A549 (cell line): Measurements from ENCODE around the gene H2BK1. TPM values are rescaled to one million over a fixed set of nuclear protein-coding genes. Genes with fewer than 3 reads are reported as not detected.

Experiments used
- ATAC-seq, 2 experiments: fragments of 200-7000 bp in 1 of 2; fragments of >200 bp in 1 of 2; cut with Nextera tagmentation in 1 of 2; cut with Tn5 transposase in 1 of 2; 3 replicates each; pipeline versions ENCODE4 v1.8.0 to v1.9.1; 2018 to 2020; ENCODE audit warnings: mild to moderate bottlenecking in 1 of 2, moderate library complexity in 1 of 2
- CTCF ChIA-PET: fragments of 300-600 bp; sonication (Branson Sonifier 250); formaldehyde crosslinking; extraction: SDS; loops from one replicate; lab custom pipeline; 2021; ENCODE audit warnings: antibody characterized with exemption, inconsistent platforms; lab: Yijun Ruan, JAX
- POLR2A ChIA-PET: fragments of 350-600 bp; formaldehyde crosslinking; extraction: SDS; loops from one replicate; lab custom pipeline; 2021; ENCODE audit warnings: antibody characterized with exemption, inconsistent platforms; lab: Yijun Ruan, JAX
- DNase-seq, 2 experiments: peaks; one replicate each; pipeline versions ENCODE4 v3.0.0 to v3.0.0-alpha.2; 2011 to 2016; ENCODE audit warnings: low read depth in 1 of 2, low spot score in 1 of 2
- FAIRE-seq: peaks from 2 replicates; lab custom pipeline; 2011; peaks lifted over from hg19 to GRCh38; lab: Jason Lieb, UNC
- H3K27ac ChIP-seq, 2 experiments: fragments of >200 bp; sonication (Bioruptor Twin); formaldehyde crosslinking; 3 replicates each; pipeline ENCODE4 v1.5.1; 2016 to 2017
- H3K4me1 ChIP-seq: fragments of >200 bp; sonication (Bioruptor Twin); formaldehyde crosslinking; 3 replicates; pipeline ENCODE4 v1.6.1; 2016
- H3K4me2 ChIP-seq: fragments of >200 bp; sonication (Bioruptor Twin); formaldehyde crosslinking; 3 replicates; pipeline ENCODE4 v1.6.1; 2016
- H3K4me3 ChIP-seq: fragments of >200 bp; sonication (Bioruptor Twin); formaldehyde crosslinking; 3 replicates; pipeline ENCODE4 v1.5.1; 2016
- H3K9me3 ChIP-seq: fragments of >200 bp; sonication (Bioruptor Twin); formaldehyde crosslinking; 3 replicates; pipeline ENCODE4 v1.6.1; 2016
- BHLHE40 ChIP-seq: IDR thresholded peaks from 2 replicates; pipeline ENCODE4 v1.6.1; 2012; ENCODE audit warnings: low read depth, low read length, inconsistent platforms
- CHD2 ChIP-seq: fragments of 150-350 bp; IDR thresholded peaks from 2 replicates; pipeline ENCODE4 v1.6.1; 2014; ENCODE audit warnings: low read length; ENCODE audit not compliant: partially characterized antibody
- EHMT2 ChIP-seq: fragments of 200-600 bp; sonication (generic); IDR thresholded peaks from 2 replicates; pipeline ENCODE4 v1.6.1; 2016; ENCODE audit warnings: antibody characterized with exemption, low read depth, mild to moderate bottlenecking, moderate library complexity
- ESRRA ChIP-seq: fragments of 150-350 bp; IDR thresholded peaks from 2 replicates; pipeline ENCODE4 v1.6.1; 2014; ENCODE audit warnings: mild to moderate bottlenecking, low read length, borderline replicate concordance
- FOXS1 ChIP-seq: fragments of 250-450 bp; sonication (Bioruptor Pico); IDR thresholded peaks from 2 replicates; pipeline ENCODE4 v1.5.0; 2020; ENCODE audit warnings: mild to moderate bottlenecking, moderate library complexity
- HOXB5 ChIP-seq: fragments of 250-450 bp; sonication (Bioruptor Pico); IDR thresholded peaks from 2 replicates; pipeline ENCODE4 v1.5.0; 2020; ENCODE audit warnings: mild to moderate bottlenecking, moderate library complexity
- JUN ChIP-seq, 2 experiments: fragments of >200 bp; sonication (Bioruptor Twin); formaldehyde crosslinking; IDR thresholded peaks; 2 replicates in 1 of 2; 3 replicates in 1 of 2; pipeline ENCODE4 v1.6.1; 2016 to 2017
- JUNB ChIP-seq: fragments of >200 bp; sonication (Bioruptor Twin); formaldehyde crosslinking; IDR thresholded peaks from 2 replicates; pipeline ENCODE4 v1.6.1; 2016
- KDM1A ChIP-seq: fragments of 200-600 bp; sonication (generic); IDR thresholded peaks from 2 replicates; pipeline ENCODE4 v1.6.1; 2016; ENCODE audit warnings: low read depth, mild to moderate bottlenecking
- MYC ChIP-seq: IDR thresholded peaks from 2 replicates; pipeline ENCODE4 v1.6.1; 2012; ENCODE audit warnings: mild to moderate bottlenecking, inconsistent platforms, low read length, improper control_type of control experiment, borderline replicate concordance
- PBX3 ChIP-seq: IDR thresholded peaks from 2 replicates; pipeline ENCODE4 v1.6.1; 2012
- RARB ChIP-seq: fragments of 250-450 bp; sonication (Bioruptor Pico); IDR thresholded peaks from 2 replicates; pipeline ENCODE4 v1.8.0; 2021; ENCODE audit warnings: mild to moderate bottlenecking, moderate library complexity
- RCOR1 ChIP-seq: fragments of 150-350 bp; IDR thresholded peaks from 2 replicates; pipeline ENCODE4 v1.6.1; 2014; ENCODE audit warnings: antibody characterized with exemption, low read length, low read depth
- RNF2 ChIP-seq: fragments of 200-600 bp; sonication (generic); IDR thresholded peaks from 2 replicates; pipeline ENCODE4 v1.6.1; 2016; ENCODE audit warnings: low read depth, mild to moderate bottlenecking, antibody characterized with exemption, moderate library complexity, borderline replicate concordance
- WGBS: methylation state at CpG from one replicate; pipeline ENCODE4 v1.1.6; 2017; ENCODE audit errors: missing lambda C conversion rate; 5-methylcytosine and 5-hydroxymethylcytosine counted together
- polyA plus RNA-seq, 4 experiments: library from polyadenylated mRNA; depleted of rRNA in 3 of 4; stranded (reverse); fragments of >200 nt; fragmentation: RNase III in 1 of 4; extraction: RNeasy Plus Mini Kit Qiagen cat#74134 plus additional on column Dnase treatment in 1 of 4; gene quantifications; 2 replicates in 3 of 4; 3 replicates in 1 of 4; pipeline ENCODE4 v1.2.3, GENCODE V29; 2011 to 2017
- TF ChIP-seq, protein P1 (sequence below): IDR thresholded peaks from 2 replicates; pipeline ENCODE4 v1.6.1; 2012
- TF ChIP-seq, protein P2 (sequence below): IDR thresholded peaks from 2 replicates; pipeline ENCODE4 v1.6.1; 2012; ENCODE audit warnings: low read depth, borderline replicate concordance
- TF ChIP-seq, protein P3 (sequence below): fragments of >200 bp; sonication (Bioruptor Twin); formaldehyde crosslinking; IDR thresholded peaks from 2 replicates; pipeline ENCODE4 v1.6.1; 2016
- TF ChIP-seq, protein P4 (sequence below): fragments of 450-650 bp; IDR thresholded peaks from 2 replicates; pipeline ENCODE4 v1.6.1; 2014; ENCODE audit warnings: antibody characterized with exemption

H2BK1 gene
- polyA plus RNA-seq, 2 of the 4 experiments (the other 2 are of a cell fraction), result not detected

DNA sequence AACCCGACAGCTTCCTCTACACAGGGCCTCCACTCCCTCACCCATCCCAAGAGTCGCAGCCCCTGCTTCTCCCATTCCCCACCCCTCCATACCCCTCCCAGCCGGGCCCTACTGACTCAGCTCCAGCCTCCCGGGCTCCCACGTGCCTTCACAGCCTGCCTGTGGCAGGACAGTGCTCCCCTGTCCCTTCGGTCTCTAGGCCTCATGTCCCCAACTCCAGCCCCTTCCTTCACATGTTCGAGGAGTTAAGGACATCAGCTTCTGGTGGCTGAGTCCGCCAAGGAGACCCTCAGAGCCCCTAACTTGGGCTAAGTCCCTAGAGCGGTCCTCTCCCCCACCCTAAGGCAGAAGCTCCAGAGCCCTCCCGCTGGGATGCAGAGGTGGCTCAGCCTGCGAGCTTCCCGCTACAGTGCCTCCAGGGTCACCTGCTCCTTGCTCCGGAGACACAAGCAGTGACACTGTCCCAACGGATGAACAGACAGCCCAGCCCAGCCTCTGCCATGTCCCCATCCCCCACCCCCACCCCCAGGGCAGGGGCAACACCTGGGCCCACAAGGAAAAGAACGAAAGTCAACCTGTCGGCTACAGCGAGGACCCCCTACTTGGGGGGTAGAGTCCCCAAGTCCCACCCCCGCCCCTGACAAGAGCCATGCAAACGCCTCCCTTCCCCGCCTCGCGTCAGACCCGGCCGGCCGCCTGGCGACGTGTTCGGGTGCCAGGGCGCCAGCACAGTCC is 37.5 kb upstream of the H2BK1 start:
- Histone ChIP-seq H3K4me1 (peaks cover 60% of the 10 kb centered on the region), H3K4me2 (peak overlapping the region; percentile 97), H3K9me3 (no peaks in the 10 kb centered on the region), H3K4me3 (peak overlapping the region; percentile 70), H3K27ac (peak overlapping the region; percentile 82 to 94)
- no peak for FAIRE-seq
- ATAC-seq, result peak in 1 of 2 experiments; percentile 2; a peak in 1 of 6 replicates
- CTCF ChIA-PET, result interaction anchor here (0.8 to 3.1 kb wide), 8 partner anchors 11 to 124 kb away, joined by 3 to 21 read pairs (median 6); partner anchors contain the start of gene ABCF2
- POLR2A ChIA-PET, result interaction anchor here (2.1 kb wide), 1 partner anchor 15 kb away, joined by 9 read pairs; the partner anchor contains the start of gene CHPF2
- 32% methylated on average over 13 of the region's 29 CpGs for WGBS
- TF ChIP-seq, protein P1, sequence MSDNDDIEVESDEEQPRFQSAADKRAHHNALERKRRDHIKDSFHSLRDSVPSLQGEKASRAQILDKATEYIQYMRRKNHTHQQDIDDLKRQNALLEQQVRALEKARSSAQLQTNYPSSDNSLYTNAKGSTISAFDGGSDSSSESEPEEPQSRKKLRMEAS, result peak; percentile 64
- TF ChIP-seq RARB (CRISPR knock-in tag), result no peak
- peak in 1 of 2 experiments; percentile 36 for DNase-seq

- H3K4me2 ChIP-seq, result peak overlapping the region; percentile 97
- CTCF ChIA-PET, result interaction anchor here (0.8 to 4.2 kb wide), 12 partner anchors 10 to 124 kb away, joined by 3 to 69 read pairs (median 6); partner anchors contain the start of genes ABCF2 and CHPF2
- no peak overlapping the region; the same call in 2 of the 3 replicates for H3K4me3 ChIP-seq
- no peaks in the 10 kb centered on the region for H3K9me3 ChIP-seq
- FAIRE-seq, result no peak
- no peak for DNase-seq
- peak overlapping the region in 1 of 2 experiments; percentile 94; a peak in 3 of 6 replicates for H3K27ac ChIP-seq
- H3K4me1 ChIP-seq, result peaks cover 55% of the 10 kb centered on the region
- 63% methylated on average over 3 of the region's 4 CpGs for WGBS
- POLR2A ChIA-PET, result interaction anchor here (2.1 kb wide), 1 partner anchor 14 kb away, joined by 9 read pairs; the partner anchor contains the start of gene CHPF2
- peak in 1 of 2 experiments; percentile 1; a peak in 3 of 6 replicates for ATAC-seq
- TF ChIP-seq HOXB5 (no peak), KDM1A (no peak)
Observed at GRCh38 chr7:151246851-151247580, 36.7 kb upstream of the H2BK1 start.

DNA sequence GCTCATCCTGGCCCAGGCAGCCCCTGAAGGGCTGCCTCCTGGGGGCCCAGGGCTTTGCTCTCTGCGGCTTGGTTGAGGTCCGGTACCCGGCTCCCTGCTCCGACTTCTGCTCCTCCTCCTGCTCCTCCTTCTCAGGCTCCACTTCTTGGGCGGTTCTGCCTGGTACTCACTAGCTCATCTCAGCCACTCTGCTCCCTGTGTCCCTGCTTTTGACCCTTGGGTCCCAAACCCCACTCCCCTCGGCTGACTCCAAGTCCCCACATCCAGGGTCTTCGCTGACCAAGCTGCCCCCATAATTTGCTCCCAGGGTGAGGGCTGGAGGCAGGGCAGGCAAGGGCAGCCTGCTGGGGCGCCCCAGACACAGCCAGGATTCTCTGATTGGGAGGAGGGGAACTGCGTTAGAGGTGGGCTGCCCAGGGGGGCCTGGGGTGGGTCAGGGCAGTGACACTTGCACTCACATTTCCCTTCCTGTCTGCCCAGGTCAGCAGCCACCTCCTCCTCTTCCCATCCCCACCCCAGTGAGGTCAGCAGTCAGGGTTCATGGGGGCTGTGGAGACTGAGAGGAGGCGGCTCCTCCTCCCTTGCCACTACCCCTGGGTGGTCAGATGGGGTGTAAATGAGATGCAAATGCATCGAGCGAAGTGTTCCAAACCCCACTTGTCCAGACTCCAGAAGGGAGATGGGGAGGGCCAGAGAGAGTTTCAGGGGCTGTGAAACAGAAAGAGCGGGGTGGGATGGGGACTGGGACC is 36.0 kb upstream of the H2BK1 start:
- H3K9me3 ChIP-seq, result no peaks in the 10 kb centered on the region
- peak overlapping the region; percentile 52; the same call in 2 of the 3 replicates for H3K4me3 ChIP-seq
- H3K27ac ChIP-seq, result no peak overlapping the region; a peak in 1 of 6 replicates
- DNase-seq, result peak; percentile 32 to 34
- peak overlapping the region; percentile 100 for H3K4me2 ChIP-seq
- POLR2A ChIA-PET, result interaction anchor here (0.9 to 2.1 kb wide), 2 partner anchors 13 to 19 kb away, joined by 3 to 9 read pairs; partner anchors contain the start of genes ABCF2 and CHPF2
- FAIRE-seq, result no peak
- TF ChIP-seq KDM1A (0 out of 2 replicates have a peak, but pooled peaks have one; percentile 13), JUN (IDR thresholded peaks at IDR 0.05) (no peak)
- TF ChIP-seq, all 56 proteins: peak for 1
- CTCF ChIA-PET, result interaction anchor here (0.8 to 5.3 kb wide), 14 partner anchors 9 to 284 kb away, joined by 3 to 69 read pairs (median 4); partner anchors contain the start of genes ABCF2 and CHPF2
- H3K4me1 ChIP-seq, result peaks cover 53% of the 10 kb centered on the region
- peak; percentile 36 to 60; a peak in 5 of 6 replicates for ATAC-seq
- 40% methylated on average over 11 of the region's 13 CpGs for WGBS

DNA sequence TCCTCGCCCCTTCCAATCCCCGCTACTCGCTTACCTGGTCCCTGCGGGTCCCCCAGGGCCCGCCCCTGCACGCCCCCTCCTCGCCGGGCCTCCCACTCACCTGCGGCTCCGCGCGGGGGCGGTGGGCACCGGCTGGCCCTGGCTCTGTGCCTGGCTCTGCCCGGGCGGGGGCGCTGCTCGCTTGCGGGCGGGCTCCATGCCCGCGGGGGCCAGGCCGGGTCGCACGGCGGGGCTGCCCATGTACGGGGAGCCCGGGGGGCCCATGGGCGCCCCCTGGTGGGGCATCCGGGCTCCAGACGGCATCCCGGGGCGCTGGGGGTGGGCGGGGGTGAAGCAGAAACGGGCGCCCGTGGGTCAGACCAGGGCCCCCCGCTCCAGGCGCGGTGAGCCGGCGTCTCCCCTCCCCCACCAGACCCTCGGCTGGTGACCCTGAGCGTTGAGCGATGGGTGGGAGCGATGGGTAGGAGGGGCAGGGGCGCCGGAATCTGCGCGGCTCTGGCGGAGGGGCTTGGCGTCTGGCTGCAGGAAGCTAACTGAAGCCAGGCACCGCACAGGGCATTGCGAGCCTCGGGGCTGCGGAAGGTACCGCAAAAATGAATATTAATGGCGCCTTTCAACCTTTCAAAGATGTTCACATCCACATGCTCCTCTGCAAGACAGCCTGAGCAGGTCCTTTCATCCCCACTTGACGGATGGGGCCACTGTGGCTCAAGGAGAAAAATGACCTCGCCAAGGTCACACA is 35.2 kb upstream of the H2BK1 start:
- ATAC-seq, result peak; percentile 37 to 72
- TF ChIP-seq BHLHE40 (no peak), JUNB (no peak), RNF2 (no peak), EHMT2 (no peak), RCOR1 (no peak), CHD2 (no peak), RARB (CRISPR knock-in tag) (no peak), ESRRA (peak; percentile 55; the same call in 1 of the 2 replicates), FOXS1 (CRISPR knock-in tag) (no peak), MYC (no peak), PBX3 (no peak)
- TF ChIP-seq, protein P2, sequence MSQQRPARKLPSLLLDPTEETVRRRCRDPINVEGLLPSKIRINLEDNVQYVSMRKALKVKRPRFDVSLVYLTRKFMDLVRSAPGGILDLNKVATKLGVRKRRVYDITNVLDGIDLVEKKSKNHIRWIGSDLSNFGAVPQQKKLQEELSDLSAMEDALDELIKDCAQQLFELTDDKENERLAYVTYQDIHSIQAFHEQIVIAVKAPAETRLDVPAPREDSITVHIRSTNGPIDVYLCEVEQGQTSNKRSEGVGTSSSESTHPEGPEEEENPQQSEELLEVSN, result no peak
- TF ChIP-seq, protein P3, sequence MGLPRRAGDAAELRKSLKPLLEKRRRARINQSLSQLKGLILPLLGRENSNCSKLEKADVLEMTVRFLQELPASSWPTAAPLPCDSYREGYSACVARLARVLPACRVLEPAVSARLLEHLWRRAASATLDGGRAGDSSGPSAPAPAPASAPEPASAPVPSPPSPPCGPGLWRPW, result no peak
- TF ChIP-seq, protein P4, sequence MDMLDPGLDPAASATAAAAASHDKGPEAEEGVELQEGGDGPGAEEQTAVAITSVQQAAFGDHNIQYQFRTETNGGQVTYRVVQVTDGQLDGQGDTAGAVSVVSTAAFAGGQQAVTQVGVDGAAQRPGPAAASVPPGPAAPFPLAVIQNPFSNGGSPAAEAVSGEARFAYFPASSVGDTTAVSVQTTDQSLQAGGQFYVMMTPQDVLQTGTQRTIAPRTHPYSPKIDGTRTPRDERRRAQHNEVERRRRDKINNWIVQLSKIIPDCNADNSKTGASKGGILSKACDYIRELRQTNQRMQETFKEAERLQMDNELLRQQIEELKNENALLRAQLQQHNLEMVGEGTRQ, result no peak

More for the DNA sequence above, 35.2 kb upstream of the H2BK1 start:
- Histone ChIP-seq H3K9me3 (no peaks in the 10 kb centered on the region), H3K4me2 (peak overlapping the region; percentile 100), H3K27ac (peak overlapping the region; percentile 63 to 83; a peak in 5 of 6 replicates), H3K4me1 (peaks cover 56% of the 10 kb centered on the region), H3K4me3 (peak overlapping the region; percentile 52)
- ChIA-PET POLR2A (interaction anchor here (0.9 to 2.1 kb wide), 2 partner anchors 13 to 19 kb away, joined by 3 to 9 read pairs; partner anchors contain the start of genes ABCF2 and CHPF2), CTCF (interaction anchor here (0.8 to 5.3 kb wide), 25 partner anchors 10 to 283 kb away, joined by 3 to 69 read pairs (median 5); partner anchors contain the start of genes ABCF2 and CHPF2)
- DNase-seq (peak in 1 of 2 experiments; percentile 88), FAIRE-seq (no peak)
- WGBS, result 10% methylated on average over 19 of the region's 60 CpGs
